Stimulated activated CD4-positive, alpha-beta T cell treated with anti-CD3 and anti-CD28 coated beads, Interleukin-12 subunit alpha, Interleukin-12 subunit beta, amount 100 ng/mL, for 24 hours (primary cell): ENCODE measurements around the gene ITGB3BP.
"Not testable (repeated sequence)": the region's sequence is repeated elsewhere in the genome, so short reads cannot be mapped to it uniquely, and the experiment has no call there.

ENCODE experiments used
- DNase-seq, 2 experiments: peaks; one replicate each; pipeline ENCODE4 v3.0.0-alpha.2; 2020; ENCODE audit warnings: low read depth in 2 of 2

Gene ITGB3BP, protein sequence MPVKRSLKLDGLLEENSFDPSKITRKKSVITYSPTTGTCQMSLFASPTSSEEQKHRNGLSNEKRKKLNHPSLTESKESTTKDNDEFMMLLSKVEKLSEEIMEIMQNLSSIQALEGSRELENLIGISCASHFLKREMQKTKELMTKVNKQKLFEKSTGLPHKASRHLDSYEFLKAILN

DNA sequence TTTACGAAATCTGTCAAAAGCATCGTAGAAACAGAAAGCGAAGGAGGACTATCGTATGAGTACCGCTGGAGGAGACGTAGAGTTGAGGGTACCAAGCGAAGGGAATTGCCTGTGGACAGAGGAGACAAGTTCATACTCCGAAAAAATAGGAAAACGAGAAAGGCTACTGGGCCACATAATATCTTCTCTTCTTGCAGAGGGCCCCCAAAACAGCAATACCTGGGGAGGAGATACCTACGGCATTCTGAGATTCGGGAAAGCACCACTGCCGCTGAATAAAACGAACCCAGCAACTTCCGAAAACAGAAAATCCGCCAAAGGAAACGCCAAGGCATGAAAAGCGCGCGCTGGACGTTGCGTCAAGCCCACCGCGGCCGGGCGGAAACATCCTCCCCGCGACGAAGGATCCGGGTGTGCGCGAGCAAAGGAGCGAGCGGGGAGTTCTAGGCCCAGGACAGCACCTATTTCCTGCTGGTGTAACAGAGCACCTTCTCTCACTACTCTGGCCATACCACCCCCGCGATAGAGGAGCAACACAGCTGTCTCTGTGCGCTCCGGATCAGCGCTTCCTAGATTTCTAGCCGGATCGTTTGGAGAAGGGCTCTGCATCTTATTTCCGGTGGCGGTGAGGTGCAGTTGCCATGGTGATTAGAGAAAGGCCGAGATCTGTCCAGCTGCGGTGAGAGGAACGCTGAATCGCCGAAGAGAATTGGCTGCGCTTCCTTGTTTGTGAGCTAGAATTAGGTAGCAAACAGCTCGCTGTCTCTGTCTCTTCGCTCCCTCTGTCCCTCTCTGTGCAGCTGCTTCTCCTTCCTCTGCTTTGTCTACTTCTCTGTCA is at the start of gene ITGB3BP, which contains the start of gene EFCAB7:
ITGB3BP (minus strand) TSS at position 335 of the 838 bp plus-strand sequence; CDS start at position 243, 92 bp downstream.
EFCAB7 (plus strand) TSS at position 635 of the 838 bp plus-strand sequence. CDS start 2,048 bp downstream, outside the sequence.
- peak; percentile 63 to 75 for DNase-seq

- DNase-seq = not testable (repeated sequence)
Observed at GRCh38 chr1:63572686-63573085, 49.7 kb upstream of the ITGB3BP start.

DNA sequence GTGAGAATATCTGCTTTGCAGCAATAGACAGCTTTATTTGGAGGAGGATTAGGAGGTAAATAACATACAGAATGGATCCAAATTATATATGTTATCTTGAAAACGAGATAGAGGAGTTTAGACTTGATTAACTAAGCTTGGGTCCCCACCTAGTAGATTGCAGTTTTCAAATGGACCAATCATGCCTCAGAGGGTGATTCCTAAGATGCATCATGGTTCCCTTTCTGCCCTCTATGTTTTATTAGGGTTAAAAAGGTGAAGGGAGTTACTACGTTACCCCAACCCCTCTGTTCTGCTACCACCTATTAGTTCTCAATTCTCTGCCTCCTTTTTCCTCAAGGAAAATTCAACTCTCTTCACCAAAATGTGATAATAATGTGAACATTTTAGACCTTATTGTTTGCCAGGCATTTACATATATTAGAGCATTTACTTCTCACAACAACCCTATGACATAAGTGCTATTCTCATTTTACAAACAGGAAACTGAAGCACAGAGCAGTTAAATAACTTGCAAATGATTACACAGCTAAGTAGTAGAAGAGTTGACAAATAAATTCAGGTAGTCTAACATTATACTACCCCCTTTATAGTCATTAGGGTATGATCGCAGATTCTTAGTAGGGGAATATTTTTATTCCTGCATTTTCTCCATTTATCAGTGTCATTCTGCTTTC is 46.8 kb upstream of the ITGB3BP start:
- no peak for DNase-seq

GRCh38 chr1:63569068-63569467 is 46.0 kb upstream of the ITGB3BP start:
- no peak for DNase-seq

- no peak for DNase-seq
Observed at GRCh38 chr1:63563745-63564144, 40.7 kb upstream of the ITGB3BP start.

DNA sequence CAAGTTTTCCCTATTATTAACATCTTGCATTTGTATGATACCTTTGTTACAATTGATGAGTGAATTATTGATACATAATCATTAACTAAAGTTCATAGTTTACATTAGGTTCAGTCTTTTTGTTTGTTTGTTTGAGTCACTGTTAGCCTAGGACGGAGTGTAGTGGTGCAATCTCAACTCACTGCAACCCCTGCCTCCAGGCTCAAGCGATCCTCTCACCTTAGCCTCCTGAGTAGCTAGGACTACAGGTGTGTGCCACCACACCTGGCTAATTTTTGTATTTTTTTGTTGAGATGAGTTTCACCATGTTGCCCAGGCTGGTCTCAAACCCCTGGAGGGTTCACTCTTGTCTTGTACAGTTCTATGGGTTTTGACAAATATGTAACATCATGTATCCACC is 36.3 kb upstream of the ITGB3BP start:
- no peak for DNase-seq

- DNase-seq = peak in 1 of 2 experiments; percentile 1
Observed at GRCh38 chr1:63557365-63557987, 34.5 kb upstream of the ITGB3BP start.

DNA sequence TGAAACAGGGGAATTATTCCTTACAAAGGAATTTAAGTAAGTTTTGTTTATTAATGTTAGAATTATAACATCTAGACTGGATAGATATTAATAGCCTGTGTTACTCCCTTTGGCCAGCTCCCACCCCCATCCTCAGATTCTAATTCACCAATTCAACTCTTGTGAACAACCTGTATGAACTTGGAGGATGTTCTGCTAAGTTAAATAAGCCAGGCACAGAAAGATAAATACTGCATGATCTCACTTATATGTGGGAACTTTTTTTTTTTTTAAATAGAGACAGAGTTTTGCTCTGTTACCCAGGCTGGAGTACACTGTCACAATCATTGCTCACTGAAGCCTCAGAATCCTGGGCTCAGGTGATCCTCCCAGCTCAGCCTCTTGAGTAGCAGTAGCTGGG is 32.5 kb upstream of the ITGB3BP start:
- no peak for DNase-seq

DNA sequence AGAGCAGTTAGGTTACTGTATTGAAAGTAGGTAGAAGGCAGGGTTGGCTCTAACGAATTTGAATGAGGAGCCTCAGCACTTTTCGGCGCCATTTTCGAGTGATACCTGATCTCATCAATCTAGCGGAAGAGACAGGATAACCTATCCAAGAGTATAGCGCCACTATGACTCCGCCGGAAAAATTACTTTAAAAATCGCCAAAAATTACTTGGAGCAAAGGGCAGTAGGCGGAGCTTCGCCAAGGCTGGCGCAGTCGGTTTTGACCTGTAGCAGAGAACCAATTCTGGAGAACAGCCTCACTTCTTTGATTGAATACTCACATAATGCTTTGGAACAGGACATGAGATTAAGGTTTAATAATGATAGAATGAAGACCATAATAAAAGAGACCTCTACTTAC is 25.9 kb upstream of the ITGB3BP start:
- DNase-seq = no peak

- no peak for DNase-seq
Observed at GRCh38 chr1:63548303-63548702, 25.3 kb upstream of the ITGB3BP start.

GRCh38 chr1:63547621-63548294 is 24.7 kb upstream of the ITGB3BP start:
- DNase-seq = no peak

GRCh38 chr1:63545780-63546179 is 22.8 kb upstream of the ITGB3BP start:
- DNase-seq = no peak

GRCh38 chr1:63537940-63538339 is 14.9 kb upstream of the ITGB3BP start:
- DNase-seq = no peak

DNA sequence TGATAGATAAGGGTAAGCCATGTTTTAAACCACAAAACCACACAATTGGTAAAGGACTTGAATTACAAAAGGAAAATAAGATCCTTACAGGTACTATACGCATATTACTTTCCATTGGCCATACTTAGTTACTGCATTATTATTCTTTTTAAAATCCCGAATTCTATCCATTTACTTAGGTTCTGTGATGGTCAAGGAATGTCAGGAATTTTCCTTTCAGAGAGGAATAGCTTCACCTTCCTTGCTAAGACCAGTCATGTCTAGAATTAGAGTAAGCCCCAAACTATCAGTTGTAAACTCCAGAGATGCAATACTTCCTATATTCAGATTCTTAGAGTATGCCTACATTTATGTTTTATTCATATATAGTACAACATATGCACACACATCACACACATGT is 14.0 kb upstream of the ITGB3BP start:
- no peak for DNase-seq

GRCh38 chr1:63534406-63534805 is 11.4 kb upstream of the ITGB3BP start:
- DNase-seq = no peak

GRCh38 chr1:63533931-63534330 is 10.9 kb upstream of the ITGB3BP start:
- no peak for DNase-seq

GRCh38 chr1:63532727-63533126 is 9.7 kb upstream of the ITGB3BP start:
- no peak for DNase-seq

DNA sequence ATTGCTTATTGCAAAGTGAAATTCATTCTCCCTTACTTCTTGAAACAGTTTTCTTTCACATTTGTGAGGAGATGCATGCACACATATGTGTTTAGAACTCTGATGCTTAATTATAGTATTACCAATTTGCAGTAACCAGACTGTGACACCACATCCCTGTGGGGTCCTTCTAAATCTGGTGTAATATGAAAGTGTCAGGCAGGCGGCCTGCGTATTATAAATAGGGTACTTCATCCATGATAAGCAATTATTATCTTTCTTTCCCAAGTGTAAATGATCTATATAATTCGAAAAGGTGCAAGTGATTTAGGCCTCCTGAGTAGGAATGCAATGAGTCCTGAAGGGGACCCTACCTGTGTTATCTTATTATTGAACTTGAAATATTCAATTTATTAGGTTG is 1.2 kb upstream of the ITGB3BP start:
- no peak for DNase-seq

GRCh38 chr1:63523738-63524137 is 713 bp upstream of the ITGB3BP start:
- DNase-seq = no peak

- DNase-seq = no peak
Observed at GRCh38 chr1:63516629-63517028, 6.4 kb downstream of the ITGB3BP start.

DNA sequence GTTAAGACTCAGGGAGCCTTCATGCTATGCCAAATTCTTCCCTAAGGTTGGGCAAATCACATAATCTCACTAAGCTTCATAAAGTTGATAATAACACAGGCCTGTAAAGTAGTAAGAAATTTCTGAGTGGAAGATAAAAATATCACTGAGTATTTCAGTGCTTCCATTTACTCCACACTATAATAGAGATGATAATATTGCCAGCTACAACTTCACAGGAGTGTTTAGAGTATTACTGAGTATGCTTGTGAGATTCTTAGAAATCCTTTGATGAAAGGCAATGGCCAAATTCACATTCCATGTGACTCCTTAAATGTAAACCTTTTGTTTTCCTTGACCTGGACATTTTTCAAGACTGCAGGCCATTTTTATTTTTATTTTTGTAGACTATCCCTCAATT is 10.4 kb downstream of the ITGB3BP start:
- DNase-seq = no peak

- no peak for DNase-seq
Observed at GRCh38 chr1:63509718-63510117, 13.3 kb downstream of the ITGB3BP start.
